GM13977 (cell line): ENCODE results near the gene CFAP74.
"Not testable (repeated sequence)": the region's sequence is repeated elsewhere in the genome, so short reads cannot be mapped to it uniquely, and the experiment has no call there.

Experiments used
- DNase-seq: peaks from one replicate; pipeline ENCODE4 v3.0.0; 2012; ENCODE audit warnings: low spot score
- in situ Hi-C: fragments of 300-500 bp; cut with MboI; formaldehyde crosslinking; loops from one replicate; pipeline ENCODE4 v1.12.0; 2022; ENCODE audit warnings: low sequenced_read_pairs, low pct_unique_long_range_greater_than_20kb, mixed read lengths, inconsistent platforms; ENCODE audit not compliant: unreplicated experiment
- TF ChIP-seq, protein P1 (sequence below): IDR thresholded peaks from 2 replicates; pipeline ENCODE4 v1.5.1; 2012; ENCODE audit warnings: mild to moderate bottlenecking, control low read depth; ENCODE audit not compliant: insufficient read depth; ENCODE audit errors: extremely low read depth, missing control alignments

CFAP74 gene

DNA sequence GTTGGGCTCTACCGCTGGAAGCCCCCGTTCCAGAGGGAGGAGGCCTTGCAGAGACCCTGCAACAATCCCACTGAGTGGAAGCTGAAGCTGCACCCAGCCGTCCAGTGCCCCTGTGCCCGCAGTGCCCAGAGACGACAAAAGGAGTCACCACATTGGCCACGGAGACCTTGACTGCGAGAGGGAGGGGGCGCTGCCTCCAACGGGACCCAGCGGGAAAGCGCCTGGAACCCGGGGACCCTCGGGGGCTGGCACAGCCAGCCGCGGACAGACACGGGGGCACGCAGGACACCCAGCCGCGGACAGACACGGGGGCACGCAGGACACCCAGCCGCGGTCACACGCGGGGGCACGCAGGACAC, 22.5 kb downstream of the CFAP74 start:
- in situ Hi-C loops: no loop called here
- DNase-seq: no peak
- TF ChIP-seq, protein P1, sequence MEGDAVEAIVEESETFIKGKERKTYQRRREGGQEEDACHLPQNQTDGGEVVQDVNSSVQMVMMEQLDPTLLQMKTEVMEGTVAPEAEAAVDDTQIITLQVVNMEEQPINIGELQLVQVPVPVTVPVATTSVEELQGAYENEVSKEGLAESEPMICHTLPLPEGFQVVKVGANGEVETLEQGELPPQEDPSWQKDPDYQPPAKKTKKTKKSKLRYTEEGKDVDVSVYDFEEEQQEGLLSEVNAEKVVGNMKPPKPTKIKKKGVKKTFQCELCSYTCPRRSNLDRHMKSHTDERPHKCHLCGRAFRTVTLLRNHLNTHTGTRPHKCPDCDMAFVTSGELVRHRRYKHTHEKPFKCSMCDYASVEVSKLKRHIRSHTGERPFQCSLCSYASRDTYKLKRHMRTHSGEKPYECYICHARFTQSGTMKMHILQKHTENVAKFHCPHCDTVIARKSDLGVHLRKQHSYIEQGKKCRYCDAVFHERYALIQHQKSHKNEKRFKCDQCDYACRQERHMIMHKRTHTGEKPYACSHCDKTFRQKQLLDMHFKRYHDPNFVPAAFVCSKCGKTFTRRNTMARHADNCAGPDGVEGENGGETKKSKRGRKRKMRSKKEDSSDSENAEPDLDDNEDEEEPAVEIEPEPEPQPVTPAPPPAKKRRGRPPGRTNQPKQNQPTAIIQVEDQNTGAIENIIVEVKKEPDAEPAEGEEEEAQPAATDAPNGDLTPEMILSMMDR: no peak

DNA sequence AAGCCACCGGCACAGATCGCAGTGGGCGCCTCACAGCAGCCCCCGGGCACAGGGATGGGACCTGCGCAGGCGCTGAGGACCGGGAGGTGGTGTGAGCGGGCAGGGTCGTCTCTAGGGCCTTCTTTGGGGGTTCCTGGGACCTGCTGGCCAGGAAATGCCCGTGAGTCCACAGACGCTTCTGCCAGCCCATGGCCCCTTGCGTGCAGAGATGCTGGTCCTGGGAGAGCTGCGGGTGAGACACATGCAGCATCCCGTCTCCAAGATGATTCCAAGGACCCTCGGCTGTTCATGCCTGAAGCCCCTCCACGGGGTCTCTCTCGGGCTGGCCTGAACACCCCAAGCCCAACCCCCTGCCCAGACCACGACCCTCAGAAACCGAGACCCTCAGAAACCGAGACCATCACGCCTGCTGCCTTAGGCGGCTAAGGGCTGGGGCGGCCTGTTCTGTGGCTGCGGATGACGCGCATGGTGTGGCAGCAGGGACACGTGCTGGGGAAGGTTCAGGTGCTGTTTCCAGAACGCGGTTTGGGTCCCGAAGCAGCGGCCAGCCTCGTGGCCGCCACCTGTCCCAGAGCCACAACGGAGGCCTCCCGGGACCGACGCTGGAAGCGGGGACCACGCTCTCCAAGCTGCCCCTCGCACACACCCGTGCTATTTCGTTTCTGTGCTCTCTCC, 23.0 kb downstream of the CFAP74 start:
- DNase-seq: no peak
- in situ Hi-C loops: no loop called here
- TF ChIP-seq, protein P1: no peak

DNA sequence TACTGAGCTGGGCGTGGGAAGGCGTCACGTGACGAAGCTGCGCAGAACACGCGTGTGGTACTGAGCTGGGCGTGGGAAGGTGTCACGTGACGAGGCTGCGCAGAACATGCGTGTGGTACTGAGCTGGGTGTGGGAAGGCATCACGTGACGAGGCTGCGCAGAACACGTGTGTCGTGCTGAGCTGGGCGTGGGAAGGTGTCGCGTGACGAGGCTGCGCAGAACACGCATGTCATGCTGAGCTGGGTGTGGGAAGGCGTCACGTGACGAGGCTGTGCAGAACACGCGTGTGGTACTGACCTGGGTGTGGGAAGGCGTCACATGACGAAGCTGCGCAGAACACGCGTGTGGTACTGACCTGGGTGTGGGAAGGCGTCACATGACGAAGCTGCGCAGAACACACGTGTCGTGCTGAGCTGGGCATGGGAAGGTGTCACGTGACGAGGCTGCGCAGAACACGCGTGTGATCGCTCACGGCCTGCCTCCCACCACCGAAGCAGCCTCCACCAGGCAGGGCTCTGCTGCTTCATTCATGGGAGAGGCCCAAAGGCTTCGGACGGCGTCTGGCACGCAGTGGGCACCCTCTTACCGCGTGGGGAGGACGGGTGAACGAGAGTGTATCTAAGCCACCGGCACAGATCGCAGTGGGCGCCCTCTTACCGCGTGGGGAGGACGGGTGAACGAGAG, 24.0 kb downstream of the CFAP74 start:
- in situ Hi-C loops: no loop called here
- TF ChIP-seq, protein P1: no peak
- no peak for DNase-seq

DNA sequence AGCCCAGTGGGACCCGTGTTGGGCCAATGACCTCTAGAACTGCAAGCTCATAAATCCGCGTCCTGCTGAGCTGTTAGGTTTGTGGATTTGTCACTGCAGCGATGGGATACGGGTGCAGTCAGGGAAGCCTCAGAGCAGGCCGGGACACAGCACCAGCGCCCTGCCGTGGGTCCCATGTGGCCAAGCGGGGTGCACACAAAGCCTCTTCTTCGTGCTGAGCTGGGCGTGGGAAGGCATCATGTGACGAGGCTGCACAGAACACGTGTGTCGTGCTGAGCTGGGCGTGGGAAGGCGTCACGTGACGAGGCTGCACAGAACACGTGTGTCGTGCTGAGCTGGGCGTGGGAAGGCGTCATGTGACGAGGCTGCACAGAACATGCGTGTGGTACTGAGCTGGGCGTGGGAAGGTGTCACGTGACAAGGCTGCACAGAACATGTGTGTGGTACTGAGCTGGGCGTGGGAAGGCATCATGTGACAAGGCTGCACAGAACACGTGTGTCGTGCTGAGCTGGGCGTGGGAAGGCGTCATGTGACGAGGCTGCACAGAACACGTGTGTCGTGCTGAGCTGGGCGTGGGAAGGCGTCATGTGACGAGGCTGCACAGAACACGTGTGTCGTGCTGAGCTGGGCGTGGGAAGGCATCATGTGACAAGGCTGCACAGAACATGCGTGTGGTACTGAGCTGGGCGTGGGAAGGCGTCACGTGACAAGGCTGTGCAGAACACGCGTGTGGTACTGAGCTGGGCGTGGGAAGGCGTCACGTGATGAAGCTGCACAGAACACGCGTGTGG, 24.7 kb downstream of the CFAP74 start:
- DNase-seq, in situ Hi-C loops: not testable (repeated sequence)

DNA sequence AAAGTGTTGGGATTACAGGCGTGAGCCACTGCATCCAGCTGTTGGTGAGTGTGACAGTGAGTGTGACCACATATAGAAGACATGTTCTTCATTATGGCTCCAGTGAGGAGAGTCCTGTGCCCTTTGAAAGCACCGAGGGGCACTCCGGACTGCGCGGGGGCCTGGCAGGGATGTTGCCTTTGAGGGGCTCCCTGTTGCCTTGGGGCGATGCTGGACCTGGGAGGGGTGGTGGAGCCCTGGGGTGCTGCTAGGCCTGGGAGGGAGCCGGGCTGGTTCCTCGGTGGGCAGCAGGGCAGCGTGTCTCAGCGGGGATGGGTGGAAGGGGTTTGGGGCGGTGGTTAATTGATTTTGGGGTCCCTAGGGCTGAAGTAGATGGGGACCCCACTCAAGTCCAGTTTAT, 25.5 kb downstream of the CFAP74 start:
- in situ Hi-C loops: no loop called here
- no peak for DNase-seq
- TF ChIP-seq, protein P1: no peak

DNA sequence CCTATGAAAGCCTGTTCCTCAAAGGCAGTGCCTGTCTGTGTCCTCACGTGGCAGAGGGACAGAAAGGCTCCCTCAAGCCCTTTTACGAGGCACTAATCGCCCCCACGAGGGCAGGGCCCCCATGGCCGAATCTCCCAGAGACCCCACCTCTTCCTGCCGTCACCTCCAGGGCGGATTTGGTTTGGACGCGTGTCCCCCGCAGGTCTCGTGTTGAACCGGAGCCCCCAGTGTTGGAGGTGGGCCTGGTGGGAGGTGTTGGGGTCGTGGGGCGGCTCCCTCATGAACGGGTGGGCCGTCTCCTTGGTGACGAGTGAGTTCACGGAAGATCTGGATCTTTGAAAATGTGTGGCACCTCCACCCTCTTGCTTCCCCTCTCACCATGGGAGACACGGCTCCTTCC, 27.6 kb downstream of the CFAP74 start:
- in situ Hi-C loops: no loop called here
- TF ChIP-seq, protein P1: no peak
- DNase-seq: no peak

DNA sequence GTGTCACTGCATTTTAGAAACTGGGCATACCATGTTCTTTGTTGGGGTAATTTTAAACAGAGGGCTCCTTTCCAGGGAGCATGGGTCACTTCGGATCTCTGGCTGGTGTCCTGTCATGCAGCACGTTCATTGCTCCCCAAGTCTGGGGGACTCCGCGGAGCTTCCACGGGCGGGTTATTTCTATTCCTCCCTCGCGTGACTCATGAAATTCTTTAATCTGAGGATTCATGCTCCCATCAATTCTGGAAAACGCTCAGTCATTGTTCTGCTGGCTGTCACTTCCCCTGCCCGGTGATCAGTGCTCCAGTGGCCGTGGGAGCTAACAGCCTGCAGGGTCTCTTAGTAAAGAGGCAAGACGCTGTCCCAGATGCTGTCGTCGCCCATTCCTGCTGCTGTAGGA, 28.1 kb downstream of the CFAP74 start:
- in situ Hi-C loops: no loop called here
- TF ChIP-seq, protein P1: no peak
- no peak for DNase-seq
